Islet of Langerhans (tissue), 1 donor: ENCODE measurements around the gene CLEC19A.
"Not testable (repeated sequence)": the region's sequence is repeated elsewhere in the genome, so short reads cannot be mapped to it uniquely, and the experiment has no call there.

Experiments used
- FAIRE-seq: peaks from one replicate; lab custom pipeline; 2011; peaks lifted over from hg19 to GRCh38; lab: Jason Lieb, UNC

The CLEC19A gene

GRCh38 chr16:19287241-19287640 is 1.7 kb downstream of the CLEC19A start:
- FAIRE-seq: no peak

GRCh38 chr16:19288872-19289799 is 3.6 kb downstream of the CLEC19A start:
- FAIRE-seq: no peak

- no peak for FAIRE-seq
Measured at GRCh38 chr16:19289811-19290485, 4.4 kb downstream of the CLEC19A start.

- no peak for FAIRE-seq
Measured at GRCh38 chr16:19290860-19291259, 5.3 kb downstream of the CLEC19A start.

- FAIRE-seq: no peak
Measured at GRCh38 chr16:19291475-19291874, 5.9 kb downstream of the CLEC19A start.

GRCh38 chr16:19292186-19292585 is 6.7 kb downstream of the CLEC19A start:
- FAIRE-seq: no peak

- no peak for FAIRE-seq
Measured at GRCh38 chr16:19294156-19294649, 8.7 kb downstream of the CLEC19A start.

- no peak for FAIRE-seq
Measured at GRCh38 chr16:19295393-19295792, 9.9 kb downstream of the CLEC19A start.

- FAIRE-seq: no peak
Measured at GRCh38 chr16:19297454-19297853, 11.9 kb downstream of the CLEC19A start.

- FAIRE-seq: no peak
Measured at GRCh38 chr16:19299565-19299964, 14.0 kb downstream of the CLEC19A start.

GRCh38 chr16:19301931-19302330 is 16.4 kb downstream of the CLEC19A start:
- no peak for FAIRE-seq

- FAIRE-seq: no peak
Measured at GRCh38 chr16:19304750-19305149, 19.2 kb downstream of the CLEC19A start.

GRCh38 chr16:19305443-19305842 is 19.9 kb downstream of the CLEC19A start:
- FAIRE-seq: no peak

GRCh38 chr16:19307587-19308241 is 22.2 kb downstream of the CLEC19A start:
- FAIRE-seq: no peak

- no peak for FAIRE-seq
Measured at GRCh38 chr16:19308392-19308791, 22.9 kb downstream of the CLEC19A start.

- FAIRE-seq: no peak
Measured at GRCh38 chr16:19309178-19309577, 23.6 kb downstream of the CLEC19A start.

GRCh38 chr16:19314718-19315425 is 29.3 kb downstream of the CLEC19A start:
- no peak for FAIRE-seq

- no peak for FAIRE-seq
Measured at GRCh38 chr16:19315889-19316433, 30.4 kb downstream of the CLEC19A start.

- no peak for FAIRE-seq
Measured at GRCh38 chr16:19316846-19317245, 31.3 kb downstream of the CLEC19A start.

- FAIRE-seq: not testable (repeated sequence)
Measured at GRCh38 chr16:19321186-19321585, 35.7 kb downstream of the CLEC19A start.

- no peak for FAIRE-seq
Measured at GRCh38 chr16:19323596-19323995, 38.1 kb downstream of the CLEC19A start.

- no peak for FAIRE-seq
Measured at GRCh38 chr16:19328364-19328763, 42.8 kb downstream of the CLEC19A start.
